ENCODE data around the gene ETV1.
A peak's percentile ranks its signal among the peaks of the same experiment; 100 is the strongest.

ETV1 gene

DNA sequence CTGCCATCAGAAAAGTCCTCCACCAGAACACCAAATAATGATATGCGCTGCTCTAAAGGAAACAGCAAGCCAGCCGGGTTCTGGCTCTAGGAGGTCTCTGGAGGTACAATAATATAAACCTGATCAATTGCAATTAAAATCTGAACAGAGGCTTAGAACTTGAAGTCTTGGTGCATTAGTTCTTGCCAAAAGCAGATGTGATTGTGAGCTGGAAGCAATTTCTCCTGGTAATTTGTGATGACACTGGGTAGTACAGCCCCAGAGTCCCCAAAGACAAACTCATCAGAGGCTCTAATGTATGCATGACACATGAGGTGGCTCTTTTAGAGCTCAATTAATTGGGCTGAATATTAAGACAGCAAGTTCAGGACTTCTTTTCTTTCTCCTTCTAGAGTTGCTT, 3.3 kb downstream of the ETV1 start:
- DNase-seq (ENCODE audit: low spot score): no peak

- no peak for DNase-seq (ENCODE audit: low spot score)
These were observed 4.4 kb downstream of the ETV1 start for GRCh38 chr7:13984831-13985685.

DNA sequence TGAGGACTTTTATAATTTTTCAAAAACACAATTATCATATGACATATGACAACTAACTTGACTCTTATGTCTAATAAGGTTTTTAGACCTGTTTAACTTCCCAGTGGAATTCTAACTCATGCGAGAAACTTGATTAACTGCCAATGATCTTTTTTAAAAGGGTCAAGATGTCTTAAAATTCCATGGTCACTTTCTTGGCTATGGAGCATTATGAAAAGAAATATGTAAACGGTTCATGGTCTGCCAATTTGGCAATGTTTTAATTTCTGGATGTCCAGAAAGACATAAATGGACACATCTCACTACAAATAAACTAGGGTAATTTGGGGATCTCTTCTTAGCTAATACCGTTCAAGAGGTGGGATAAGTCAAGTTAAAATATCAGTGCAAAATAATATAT, 5.4 kb downstream of the ETV1 start:
- DNase-seq (ENCODE audit: low spot score): no peak

GRCh38 chr7:13982940-13983677, 6.4 kb downstream of the ETV1 start:
- no peak for DNase-seq (ENCODE audit: low spot score)

DNA sequence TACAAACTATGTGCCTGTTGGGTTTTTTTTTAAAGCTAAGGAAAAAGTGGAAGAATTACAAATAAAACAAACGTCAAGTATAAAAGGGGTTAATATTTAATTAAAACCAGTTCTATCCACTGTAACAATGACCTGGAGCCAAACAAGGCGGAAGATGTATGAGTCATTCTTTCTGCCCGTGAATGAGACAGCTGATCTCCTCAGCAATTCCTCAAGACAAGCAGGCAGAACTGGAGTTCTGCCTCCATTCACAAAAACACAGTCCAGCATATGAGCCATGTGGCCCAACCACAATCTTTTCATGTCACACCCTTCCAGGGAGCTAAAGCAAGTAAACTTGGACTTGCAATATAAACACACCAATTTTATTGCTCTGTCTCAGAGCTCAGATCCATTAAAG, 8.4 kb downstream of the ETV1 start:
- peak; percentile 69 for DNase-seq (ENCODE audit: low spot score)

- DNase-seq (ENCODE audit: low spot score): no peak
These were observed 9.0 kb downstream of the ETV1 start for GRCh38 chr7:13980474-13980873.

GRCh38 chr7:13979671-13980435, 9.6 kb downstream of the ETV1 start:
- DNase-seq (ENCODE audit: low spot score): no peak

DNA sequence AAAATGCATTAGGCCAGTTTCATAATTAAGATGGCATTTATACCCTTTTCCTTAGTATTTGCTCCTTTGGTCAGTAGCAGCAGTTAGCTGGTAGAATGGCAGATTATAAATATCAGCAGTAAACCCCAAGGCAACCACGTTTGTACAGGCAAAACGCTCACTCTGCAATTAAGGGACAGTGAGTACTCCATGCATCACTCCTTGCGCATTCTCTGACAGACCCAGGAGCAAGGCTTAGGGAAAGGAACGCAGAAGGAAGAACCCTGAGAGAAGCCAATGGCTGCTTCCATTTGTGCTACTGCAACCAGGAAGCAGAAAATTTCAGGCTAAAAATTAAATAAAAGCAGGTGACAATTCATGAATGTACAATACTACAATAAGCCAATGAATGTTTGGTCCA, 12.9 kb downstream of the ETV1 start:
- DNase-seq (ENCODE audit: low spot score): no peak

GRCh38 chr7:13965077-13965476, 24.4 kb downstream of the ETV1 start:
- no peak for DNase-seq (ENCODE audit: low spot score)

GRCh38 chr7:13963925-13964324, 25.5 kb downstream of the ETV1 start:
- DNase-seq (ENCODE audit: low spot score): no peak

- no peak for DNase-seq (ENCODE audit: low spot score)
These were observed 34.0 kb downstream of the ETV1 start for GRCh38 chr7:13955494-13955893.

DNA sequence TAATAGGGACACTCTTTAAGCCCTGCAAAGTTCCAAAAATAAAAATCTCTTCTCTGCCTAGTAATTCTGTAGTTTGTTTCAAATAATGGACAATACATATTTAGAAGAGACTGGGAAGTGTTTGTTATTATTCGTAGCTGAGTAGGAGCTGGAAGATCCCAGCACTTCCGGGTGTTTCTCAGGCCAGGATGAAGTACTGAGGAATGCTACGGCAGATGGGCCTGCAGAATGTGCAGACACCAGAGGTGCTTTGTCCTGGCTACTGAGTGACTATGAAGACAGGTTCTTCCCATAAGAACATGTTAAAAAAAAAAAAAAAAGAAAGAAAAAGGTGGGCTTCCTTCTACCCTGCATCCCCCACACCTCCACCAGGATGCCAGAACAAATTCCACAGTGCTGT, 36.1 kb downstream of the ETV1 start:
- DNase-seq (ENCODE audit: low spot score): no peak

DNA sequence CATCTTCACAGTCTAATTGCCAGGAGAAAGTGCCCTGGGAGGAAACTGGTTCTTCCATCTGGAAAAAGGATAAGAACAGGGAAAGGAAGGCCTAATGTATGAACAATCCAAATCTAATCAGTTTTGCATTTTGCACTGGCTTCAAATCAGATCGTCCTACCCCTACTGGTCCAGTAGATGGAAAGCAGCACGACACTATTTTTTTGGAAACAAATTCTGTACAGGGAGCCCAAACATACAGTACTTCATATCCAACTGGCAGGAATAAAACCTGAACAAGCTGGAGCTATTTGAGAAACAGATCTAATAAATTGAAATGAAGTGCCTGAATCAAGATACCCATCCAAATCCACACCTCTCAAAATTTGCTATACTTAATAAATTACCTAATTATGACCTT, 36.5 kb downstream of the ETV1 start:
- DNase-seq (ENCODE audit: low spot score): no peak

DNA sequence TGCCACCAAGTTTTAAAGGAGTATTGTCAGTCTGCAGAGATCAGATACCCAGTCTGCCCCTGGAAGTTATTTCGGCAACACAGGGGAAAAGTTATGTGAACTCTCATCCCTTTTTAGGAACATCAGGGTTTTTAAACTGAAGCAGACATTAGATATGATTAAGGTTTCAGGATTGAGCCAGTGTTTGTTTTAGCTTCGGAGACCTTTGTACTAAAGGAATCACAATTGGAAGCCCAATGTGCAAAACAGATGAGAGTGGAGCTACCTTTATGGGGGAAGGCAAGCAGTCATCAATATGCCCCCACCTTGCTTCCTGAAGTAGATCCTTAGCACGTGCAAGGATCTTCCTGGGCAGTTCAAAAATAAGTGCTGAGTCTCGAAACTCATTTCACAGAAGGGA, 39.5 kb downstream of the ETV1 start:
- DNase-seq (ENCODE audit: low spot score): no peak

- DNase-seq (ENCODE audit: low spot score): no peak
These were observed 40.0 kb downstream of the ETV1 start for GRCh38 chr7:13949445-13949844.

- no peak for DNase-seq (ENCODE audit: low spot score)
These were observed 41.3 kb downstream of the ETV1 start for GRCh38 chr7:13948019-13948801.

- no peak for DNase-seq (ENCODE audit: low spot score)
These were observed 41.9 kb downstream of the ETV1 start for GRCh38 chr7:13947535-13947934.

DNA sequence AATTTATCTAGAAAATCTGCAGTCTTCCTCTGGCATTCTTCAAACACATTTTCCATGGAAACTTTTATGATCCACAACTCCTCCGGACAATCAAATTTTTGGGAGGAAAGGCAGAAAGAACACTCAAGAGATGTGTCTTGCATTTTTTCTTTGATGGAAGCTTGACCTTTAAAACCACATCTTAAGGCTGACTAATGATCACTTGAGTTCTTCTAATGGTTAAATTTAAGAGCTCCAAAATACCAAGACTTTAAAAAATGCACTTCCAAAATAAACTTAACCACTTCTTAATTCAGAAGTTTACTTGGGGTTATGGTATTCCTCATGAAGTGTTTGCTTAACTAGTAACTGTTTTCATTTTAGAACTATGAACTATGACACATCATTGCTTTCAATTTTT, 43.3 kb downstream of the ETV1 start:
- DNase-seq (ENCODE audit: low spot score): no peak

- DNase-seq (ENCODE audit: low spot score): no peak
These were observed 43.8 kb downstream of the ETV1 start for GRCh38 chr7:13945670-13946069.

DNA sequence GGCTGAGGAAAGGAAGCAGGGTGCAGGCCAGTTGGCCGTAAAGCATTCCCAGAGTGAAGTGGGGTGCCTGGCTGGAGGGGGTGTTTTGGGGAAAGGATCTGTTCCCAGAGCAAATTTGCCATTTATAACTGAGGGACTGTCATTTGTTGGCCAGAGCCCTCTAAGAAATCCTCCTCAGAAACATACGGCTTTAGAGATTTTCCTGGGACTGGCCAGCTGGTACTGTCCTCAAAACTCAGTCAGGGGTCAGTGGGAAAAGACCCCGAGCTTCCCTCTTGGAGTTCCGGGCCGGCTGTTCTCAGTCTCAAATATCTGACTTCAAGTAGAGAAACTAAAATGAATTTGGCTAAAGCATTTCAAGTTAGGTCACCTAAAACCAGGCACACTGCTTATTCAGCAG, 55.9 kb downstream of the ETV1 start:
- no peak for DNase-seq (ENCODE audit: low spot score)

GRCh38 chr7:13933091-13933490, 56.4 kb downstream of the ETV1 start:
- no peak for DNase-seq (ENCODE audit: low spot score)

DNA sequence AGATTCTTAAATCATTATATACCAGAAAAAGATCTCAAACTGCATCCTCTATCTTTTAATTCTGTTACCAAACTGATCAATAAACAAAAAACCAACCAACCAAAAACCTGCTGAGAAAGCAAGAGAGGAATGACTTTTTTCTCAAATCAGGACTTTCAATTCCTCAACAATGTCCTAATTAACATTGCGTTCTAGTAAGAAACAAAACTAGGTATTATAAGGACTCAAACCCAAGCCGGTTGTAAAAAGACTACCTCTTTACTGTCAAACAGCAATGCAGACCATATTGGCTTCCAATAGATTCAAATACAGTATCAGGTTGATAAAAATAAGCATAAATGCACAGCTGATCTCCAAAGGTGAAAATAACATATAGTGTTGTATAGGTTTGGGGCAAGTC, 57.3 kb downstream of the ETV1 start:
- no peak for DNase-seq (ENCODE audit: low spot score)

Data from left forelimb (tissue), 1 donor.